ENCODE results near the gene KRTAP1-3.
"Not testable (repeated sequence)": the region's sequence is repeated elsewhere in the genome, so short reads cannot be mapped to it uniquely, and the experiment has no call there.

DNA sequence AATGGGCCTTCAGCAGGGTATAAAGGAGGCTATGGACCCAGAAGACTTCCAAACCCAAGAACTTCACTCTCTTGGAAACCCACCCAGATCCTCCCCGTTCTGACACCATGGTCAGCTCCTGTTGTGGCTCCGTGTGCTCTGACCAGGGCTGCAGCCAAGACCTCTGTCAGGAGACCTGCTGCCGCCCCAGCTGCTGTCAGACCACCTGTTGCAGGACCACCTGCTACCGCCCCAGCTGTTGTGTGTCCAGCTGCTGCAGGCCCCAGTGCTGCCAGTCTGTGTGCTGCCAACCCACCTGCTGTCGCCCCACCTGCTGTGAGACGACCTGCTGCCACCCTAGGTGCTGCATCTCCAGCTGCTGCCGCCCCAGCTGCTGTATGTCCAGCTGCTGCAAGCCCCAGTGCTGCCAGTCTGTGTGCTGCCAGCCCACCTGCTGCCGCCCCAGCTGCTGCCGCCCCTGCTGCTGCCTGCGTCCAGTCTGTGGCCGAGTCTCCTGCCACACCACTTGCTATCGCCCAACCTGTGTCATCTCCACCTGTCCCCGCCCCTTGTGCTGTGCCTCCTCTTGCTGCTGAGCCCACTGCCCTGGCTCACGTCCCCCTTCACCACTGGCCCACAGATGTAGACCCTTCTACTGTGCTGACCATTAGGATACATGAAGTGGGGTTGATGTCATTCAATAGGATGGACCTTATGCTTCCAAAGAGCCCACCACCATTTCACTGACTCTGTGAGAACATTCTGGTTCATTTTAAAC, 49.6 kb upstream of the KRTAP1-3 start, which contains the start of gene KRTAP4-7:
- not testable (repeated sequence) for TF ChIP-seq EZH2phosphoT487 (IDR thresholded peaks at IDR 0.05; ENCODE audit: insufficient read depth, low read depth); EZH2 (IDR thresholded peaks at IDR 0.05; ENCODE audit: insufficient read depth, poor library complexity, severe bottlenecking)
